Medulla oblongata (tissue), 1 donor: ENCODE data around the gene PAQR4.
"Not testable (repeated sequence)": the region's sequence is repeated elsewhere in the genome, so short reads cannot be mapped to it uniquely, and the experiment has no call there.

Source experiments
- DNase-seq: peaks from one replicate; pipeline ENCODE4 v3.0.0-alpha.2; 2015; ENCODE audit errors: extremely low spot score

The PAQR4 gene

DNA sequence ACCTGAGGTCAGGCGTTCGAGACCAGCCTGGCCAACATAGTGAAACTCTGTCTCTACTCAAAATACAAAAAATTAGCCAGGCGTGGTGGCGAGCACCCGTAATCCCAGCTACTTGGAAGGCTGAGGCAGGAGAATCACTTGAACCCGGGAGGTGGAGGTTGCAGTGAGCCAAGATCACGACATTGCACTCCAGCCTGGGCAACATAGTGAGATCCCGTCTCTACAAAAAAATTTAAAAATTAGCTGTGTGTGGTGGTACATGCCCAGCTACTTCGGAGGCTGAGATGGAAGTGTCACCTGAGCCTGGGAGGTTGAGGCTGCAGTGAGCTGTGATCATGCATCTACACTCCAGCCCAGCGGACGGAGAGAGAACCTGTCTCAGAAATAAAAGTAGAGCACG, 25.4 kb upstream of the PAQR4 start:
- not testable (repeated sequence) for DNase-seq

DNA sequence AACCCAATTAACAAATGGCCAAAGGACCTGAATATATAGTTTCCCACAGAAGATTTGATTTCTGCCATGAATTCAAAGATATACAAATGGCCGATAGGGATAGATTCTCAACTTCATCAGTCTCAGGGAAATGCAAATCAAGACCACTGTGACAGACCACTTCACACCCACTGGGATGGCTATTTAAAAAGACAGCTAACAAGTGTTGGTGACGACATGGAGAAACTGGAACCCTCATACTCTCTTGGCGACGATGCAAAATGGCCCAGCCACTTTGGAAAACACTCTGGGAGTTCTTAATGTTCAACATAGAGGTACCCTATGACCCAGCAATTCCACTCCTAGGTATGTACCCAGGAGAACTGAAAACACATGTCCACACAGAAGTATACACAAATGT, 22.5 kb upstream of the PAQR4 start:
- DNase-seq = no peak

DNA sequence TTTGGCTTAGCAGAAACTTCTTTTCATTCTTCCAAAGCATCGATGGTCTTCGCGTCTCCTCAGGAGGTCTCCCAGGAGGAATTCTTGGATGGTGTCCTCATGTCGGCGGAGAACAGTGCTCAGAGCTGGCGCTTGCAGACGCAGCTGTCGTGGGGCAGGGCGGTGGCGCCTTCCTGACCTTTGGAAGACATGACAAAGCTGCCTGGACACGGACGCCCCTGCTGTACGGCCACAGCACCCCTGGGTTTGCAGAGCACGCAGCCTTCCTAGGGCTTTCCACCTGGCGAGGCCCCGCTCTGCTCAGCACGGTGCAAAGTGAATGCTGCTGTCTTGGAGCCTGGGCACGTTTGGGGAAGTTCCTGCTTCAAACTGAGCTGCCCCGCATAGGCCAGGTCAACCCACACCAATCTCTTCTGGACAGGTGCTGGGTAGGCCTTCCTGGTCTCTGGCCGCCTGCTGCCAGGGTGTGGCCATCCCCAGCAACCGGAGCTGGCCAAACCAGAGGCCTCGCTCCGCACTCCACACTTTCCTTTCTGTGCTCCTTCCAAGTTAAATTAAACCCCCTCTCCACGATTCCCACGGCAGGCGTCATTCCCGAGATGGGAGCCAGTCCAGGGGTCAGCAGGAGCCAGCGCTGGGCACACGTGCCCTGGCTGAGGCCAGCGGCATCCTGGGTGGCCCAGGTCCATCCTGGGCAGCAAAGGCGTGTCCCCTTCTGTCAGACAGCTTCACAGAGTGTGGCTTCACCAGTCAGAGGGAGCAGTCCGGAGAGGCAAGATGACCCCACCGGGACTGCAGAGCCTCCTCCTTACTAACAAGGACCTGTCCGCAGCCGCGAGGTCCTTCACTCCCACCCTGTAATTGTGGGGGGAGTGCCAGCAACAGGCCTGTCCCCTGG, 20.1 kb upstream of the PAQR4 start:
- DNase-seq = no peak

DNA sequence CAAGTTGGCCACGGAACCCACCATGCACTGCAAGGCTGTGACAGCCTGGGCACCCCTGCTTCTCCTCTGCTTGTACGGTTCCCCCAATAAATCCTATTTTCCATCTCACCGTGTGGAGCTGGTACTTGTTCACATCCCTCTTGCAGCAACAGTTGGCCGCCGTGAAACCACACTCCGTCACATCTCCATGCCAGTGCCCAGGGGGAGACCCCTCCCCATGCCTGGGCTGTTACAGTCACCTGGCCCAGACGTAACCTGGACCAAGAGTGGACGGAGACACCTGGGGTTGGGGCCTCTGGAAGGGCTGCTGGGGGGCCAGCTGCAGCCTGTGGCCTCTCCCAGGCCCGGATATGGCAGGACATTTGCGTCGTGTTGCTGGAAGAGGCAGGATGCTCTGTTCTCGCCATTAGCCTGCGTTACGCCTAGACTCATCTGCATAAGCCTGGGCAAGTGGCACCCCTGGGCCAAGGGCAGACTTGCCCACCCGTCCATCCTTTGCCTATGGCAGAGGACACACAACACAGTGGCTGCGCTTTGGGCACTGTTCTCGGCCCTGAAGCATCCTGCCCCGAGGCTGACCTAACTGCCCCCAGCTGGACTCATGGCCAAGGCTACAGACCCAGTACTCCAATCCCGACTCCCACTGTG, 19.3 kb upstream of the PAQR4 start:
- DNase-seq = no peak

DNA sequence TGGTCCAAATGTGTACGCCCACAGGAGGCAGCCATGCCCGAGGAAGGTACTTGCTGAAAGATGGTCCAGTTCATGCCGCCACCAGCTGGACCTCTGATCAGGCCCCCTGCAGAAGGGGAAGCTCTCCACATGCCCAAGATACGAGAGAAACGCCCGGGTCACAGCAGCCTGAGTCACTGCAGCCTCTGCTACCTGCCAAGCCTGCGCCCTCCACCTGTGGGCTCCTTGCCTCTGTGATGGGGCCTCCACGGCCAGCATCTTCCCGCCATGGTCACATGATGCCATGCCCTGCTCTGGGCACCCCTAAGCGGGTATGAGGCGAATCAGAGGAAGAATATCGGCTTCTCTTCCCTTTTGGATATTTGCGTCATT, 18.8 kb upstream of the PAQR4 start:
- DNase-seq = no peak

GRCh38 chr16:2950773-2951172, 18.4 kb upstream of the PAQR4 start:
- DNase-seq = no peak

DNA sequence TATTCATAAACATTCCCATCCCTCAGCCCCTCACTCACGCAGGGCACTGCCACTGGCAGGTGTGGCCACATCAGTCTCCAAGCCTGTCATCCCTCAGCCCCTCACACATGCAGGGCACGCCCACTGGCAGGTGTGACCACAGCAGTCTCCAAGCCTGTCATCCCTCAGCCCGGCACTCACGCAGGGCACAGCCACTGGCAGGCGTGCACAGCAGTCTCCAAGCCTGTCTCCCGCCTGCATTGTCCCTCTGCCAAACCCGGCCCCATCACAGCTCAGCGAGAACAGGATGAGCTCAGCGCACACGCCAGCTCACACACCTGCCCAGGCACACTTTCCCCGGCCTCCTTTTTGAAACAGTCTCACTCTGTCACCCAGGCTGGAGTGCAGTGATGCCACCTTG, 16.5 kb upstream of the PAQR4 start:
- no peak for DNase-seq

- DNase-seq = no peak
Measured at GRCh38 chr16:2953706-2954627, 15.2 kb upstream of the PAQR4 start.

GRCh38 chr16:2954656-2955381, 14.3 kb upstream of the PAQR4 start:
- DNase-seq = no peak

- DNase-seq = no peak
Measured at GRCh38 chr16:2955438-2955778, 13.7 kb upstream of the PAQR4 start.

DNA sequence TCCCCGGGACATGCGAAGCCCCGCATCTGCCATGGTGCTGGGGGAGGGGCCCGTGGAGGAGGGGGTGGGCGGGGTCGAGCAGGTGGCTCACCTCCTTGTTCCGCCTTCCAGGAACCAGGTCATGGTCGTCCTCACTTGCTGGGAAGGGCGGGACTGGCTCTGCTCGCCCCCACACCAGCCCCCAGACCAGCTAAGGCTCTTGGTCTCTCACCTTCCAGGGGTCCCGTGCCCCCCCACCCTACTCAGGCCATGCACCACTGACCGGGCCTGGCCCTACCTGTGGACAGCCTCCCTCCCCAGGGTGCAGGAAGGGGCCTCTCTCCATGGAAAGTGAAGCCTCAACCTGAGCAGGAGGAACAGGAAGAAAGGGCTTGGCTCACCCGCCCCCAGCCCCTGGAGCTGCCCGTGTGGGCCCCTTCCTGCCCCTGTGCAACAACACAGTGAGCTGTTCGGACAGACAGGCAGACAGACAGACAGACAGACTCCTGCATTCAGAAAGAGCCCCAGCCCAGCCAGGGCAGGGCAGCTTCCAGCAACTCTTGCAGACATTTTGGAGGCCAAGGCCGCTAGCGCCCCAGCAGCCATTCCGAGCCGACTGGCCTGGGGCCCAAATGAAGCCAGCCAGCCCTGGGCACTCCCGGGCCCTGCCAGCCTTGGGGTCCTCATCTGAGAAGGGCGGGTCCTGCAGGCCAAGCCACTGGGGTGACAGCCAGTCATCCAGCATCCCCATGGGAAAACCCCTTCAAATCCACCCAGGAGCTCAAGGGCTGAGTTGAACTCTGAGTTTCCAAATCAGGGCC, 13.2 kb upstream of the PAQR4 start:
- no peak for DNase-seq

GRCh38 chr16:2956579-2956956, 12.6 kb upstream of the PAQR4 start:
- no peak for DNase-seq

- DNase-seq = no peak
Measured at GRCh38 chr16:2959206-2959605, 9.9 kb upstream of the PAQR4 start.

GRCh38 chr16:2960183-2961010, 8.8 kb upstream of the PAQR4 start:
- no peak for DNase-seq

GRCh38 chr16:2962334-2963073, 6.6 kb upstream of the PAQR4 start:
- DNase-seq = no peak

DNA sequence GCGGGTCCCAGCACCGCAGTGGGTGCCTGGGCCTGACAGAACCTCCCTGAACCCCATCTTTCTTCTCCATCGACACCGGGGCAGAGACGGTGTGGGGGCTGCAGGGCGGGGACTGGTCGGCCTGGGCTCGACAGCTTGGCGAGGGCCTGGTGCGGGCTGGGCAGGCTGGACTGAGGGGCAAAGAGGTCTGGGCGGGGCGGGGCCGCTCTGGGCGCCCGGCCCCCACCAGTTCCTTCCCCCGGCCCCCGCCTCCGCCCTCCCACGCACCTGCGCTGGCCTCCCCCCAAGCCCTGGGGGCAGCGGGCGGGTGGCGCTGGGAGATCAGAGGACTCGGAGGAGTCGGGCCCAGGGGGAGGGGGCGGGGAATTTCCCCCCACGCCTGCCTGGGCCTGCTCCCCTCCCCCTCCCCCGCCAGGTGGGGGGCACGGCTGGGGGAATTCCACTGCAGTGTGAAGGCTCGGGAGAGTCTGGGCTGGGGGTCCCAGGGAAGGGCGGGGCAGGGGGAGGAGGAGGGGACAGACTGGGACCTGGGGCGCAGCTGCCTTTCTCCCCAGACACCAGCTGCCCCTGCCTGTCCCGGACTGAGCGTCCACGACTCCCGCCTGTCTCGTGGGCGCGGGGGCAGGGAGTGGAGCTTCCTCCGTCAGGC, 6.0 kb upstream of the PAQR4 start:
- no peak for DNase-seq

DNA sequence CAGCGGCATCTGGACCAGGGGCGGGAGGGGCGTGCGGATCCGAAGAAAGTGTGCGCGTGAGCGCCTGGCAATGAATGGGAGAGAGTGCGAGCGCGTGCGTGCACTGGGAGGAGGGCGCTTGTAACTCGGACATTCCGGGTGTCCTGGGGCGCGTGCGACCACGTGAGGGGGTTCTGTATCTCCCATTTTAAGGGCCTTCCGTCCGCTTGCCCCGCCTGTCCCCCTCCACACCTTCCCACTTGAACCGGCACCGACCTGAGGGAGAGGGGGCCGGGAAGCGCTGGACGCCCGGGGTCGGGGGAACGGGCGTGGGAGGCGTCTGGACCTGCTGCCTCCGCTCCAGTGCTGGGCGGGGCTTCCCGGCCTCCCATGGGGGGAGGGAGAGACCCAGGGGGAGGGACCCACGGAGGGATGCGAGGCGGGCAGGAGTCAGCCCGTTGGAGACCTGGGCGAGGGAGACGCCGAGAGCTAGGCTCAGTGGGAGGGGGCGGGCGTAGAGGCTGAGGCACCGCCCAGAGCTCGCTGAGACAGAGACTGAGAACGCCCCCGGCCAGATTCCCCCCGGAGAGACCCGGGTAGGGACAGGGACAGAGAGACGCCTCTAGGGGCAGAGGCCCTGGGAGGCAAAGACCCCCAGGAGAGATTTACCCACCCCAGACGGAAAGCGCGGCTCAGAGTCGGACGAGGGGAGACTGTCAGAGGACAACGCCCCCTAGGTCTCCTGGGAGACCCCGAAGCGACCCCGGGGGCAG, 5.2 kb upstream of the PAQR4 start, which contains the start of gene KREMEN2:
Gene KREMEN2 (plus strand): TSS at position 553 of the 752 bp plus-strand sequence. CDS start 246 bp downstream, outside the sequence.
- DNase-seq = no peak
